ENCODE results near the gene CACNA2D3.

GRCh38 chr3:54720604-54721003 lies 598.3 kb downstream of the CACNA2D3 start:
- TF ChIP-seq POLR2A (IDR thresholded peaks at IDR 0.05) = no peak
- no peak for TF ChIP-seq CTCF (IDR thresholded peaks at IDR 0.05)
- no peak for TF ChIP-seq EP300 (IDR thresholded peaks at IDR 0.05)

All from tibial nerve (tissue), 4 donors.